MM.1S (cell line): ENCODE results near the gene SYTL2.

Source experiments
- EZH2 ChIP-seq: fragments of 300-600 bp; sonication (generic); optimal IDR thresholded peaks from 2 replicates; pipeline ENCODE3; 2017; ENCODE audit warnings: low read depth, mild to moderate bottlenecking, antibody characterized with exemption, low read length, mixed read lengths
- TF ChIP-seq, protein P1 (sequence below): fragments of 300-600 bp; sonication (generic); IDR thresholded peaks from 2 replicates; pipeline ENCODE4 v1.5.1; 2016; ENCODE audit warnings: antibody characterized with exemption, low read length, mixed read lengths

DNA sequence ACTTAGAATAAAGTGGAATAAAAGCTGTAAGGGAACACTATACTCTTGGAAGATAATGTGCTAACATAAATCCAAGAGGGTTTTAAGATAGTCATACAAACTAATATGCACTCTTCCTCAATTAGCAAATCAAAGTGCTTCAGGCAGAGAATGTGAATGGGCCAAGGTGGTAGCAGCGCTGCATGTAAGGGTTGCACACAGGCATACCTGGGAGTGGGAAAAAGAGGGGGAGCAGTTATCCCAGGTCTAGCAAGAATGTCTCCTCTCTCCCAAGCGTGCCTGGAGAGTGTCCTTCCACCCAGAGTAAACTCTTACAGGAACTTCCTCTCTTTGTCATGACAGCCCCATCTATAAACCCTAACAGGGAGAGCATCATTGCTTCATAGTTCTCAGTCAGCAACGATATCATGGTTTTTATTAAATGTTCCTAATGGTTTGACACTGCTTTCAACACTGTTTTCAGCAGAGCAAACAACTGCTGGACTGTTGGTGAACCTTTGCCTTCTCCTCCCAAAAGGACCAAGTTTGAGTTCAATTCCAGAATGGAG lies 61.6 kb downstream of the SYTL2 start:
- TF ChIP-seq EZH2 = no peak
- TF ChIP-seq, protein P1, sequence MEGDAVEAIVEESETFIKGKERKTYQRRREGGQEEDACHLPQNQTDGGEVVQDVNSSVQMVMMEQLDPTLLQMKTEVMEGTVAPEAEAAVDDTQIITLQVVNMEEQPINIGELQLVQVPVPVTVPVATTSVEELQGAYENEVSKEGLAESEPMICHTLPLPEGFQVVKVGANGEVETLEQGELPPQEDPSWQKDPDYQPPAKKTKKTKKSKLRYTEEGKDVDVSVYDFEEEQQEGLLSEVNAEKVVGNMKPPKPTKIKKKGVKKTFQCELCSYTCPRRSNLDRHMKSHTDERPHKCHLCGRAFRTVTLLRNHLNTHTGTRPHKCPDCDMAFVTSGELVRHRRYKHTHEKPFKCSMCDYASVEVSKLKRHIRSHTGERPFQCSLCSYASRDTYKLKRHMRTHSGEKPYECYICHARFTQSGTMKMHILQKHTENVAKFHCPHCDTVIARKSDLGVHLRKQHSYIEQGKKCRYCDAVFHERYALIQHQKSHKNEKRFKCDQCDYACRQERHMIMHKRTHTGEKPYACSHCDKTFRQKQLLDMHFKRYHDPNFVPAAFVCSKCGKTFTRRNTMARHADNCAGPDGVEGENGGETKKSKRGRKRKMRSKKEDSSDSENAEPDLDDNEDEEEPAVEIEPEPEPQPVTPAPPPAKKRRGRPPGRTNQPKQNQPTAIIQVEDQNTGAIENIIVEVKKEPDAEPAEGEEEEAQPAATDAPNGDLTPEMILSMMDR = no peak
